Activated CD4-positive, CD25-positive, alpha-beta regulatory T cell treated with anti-CD3 and anti-CD28 coated beads, Interleukin-2, amount 50 U/mL, for 72 hours (primary cell): ENCODE measurements around the gene IFT81.
"Not testable (repeated sequence)": the region's sequence is repeated elsewhere in the genome, so short reads cannot be mapped to it uniquely, and the experiment has no call there.

ENCODE experiments used
- DNase-seq: peaks from one replicate; pipeline ENCODE4 v3.0.0; 2021

IFT81 gene

GRCh38 chr12:110108309-110109036 is 15.7 kb upstream of the IFT81 start:
- no peak for DNase-seq

GRCh38 chr12:110109037-110109836 is 14.9 kb upstream of the IFT81 start:
- no peak for DNase-seq

GRCh38 chr12:110109837-110110535 is 14.2 kb upstream of the IFT81 start:
- no peak for DNase-seq

- DNase-seq: no peak
Measured at GRCh38 chr12:110111476-110112334, 12.5 kb upstream of the IFT81 start.

- no peak for DNase-seq
Measured at GRCh38 chr12:110112335-110112660, 11.9 kb upstream of the IFT81 start.

GRCh38 chr12:110114528-110114937 is 9.6 kb upstream of the IFT81 start:
- DNase-seq: no peak

- no peak for DNase-seq
Measured at GRCh38 chr12:110115675-110116074, 8.5 kb upstream of the IFT81 start.

GRCh38 chr12:110116623-110117022 is 7.5 kb upstream of the IFT81 start:
- no peak for DNase-seq

GRCh38 chr12:110117210-110117609 is 6.9 kb upstream of the IFT81 start:
- DNase-seq: not testable (repeated sequence)

GRCh38 chr12:110117956-110118685 is 6.0 kb upstream of the IFT81 start:
- no peak for DNase-seq

- DNase-seq: no peak
Measured at GRCh38 chr12:110122929-110123328, 1.2 kb upstream of the IFT81 start.

- no peak for DNase-seq
Measured at GRCh38 chr12:110123919-110124268, 263 bp upstream of the IFT81 start.

- DNase-seq: no peak
Measured at GRCh38 chr12:110126557-110126956, 2.4 kb downstream of the IFT81 start.

- DNase-seq: no peak
Measured at GRCh38 chr12:110134691-110135411, 10.7 kb downstream of the IFT81 start.

- DNase-seq: no peak
Measured at GRCh38 chr12:110135806-110136205, 11.6 kb downstream of the IFT81 start.

- no peak for DNase-seq
Measured at GRCh38 chr12:110137786-110138185, 13.6 kb downstream of the IFT81 start.

- DNase-seq: no peak
Measured at GRCh38 chr12:110141389-110141788, 17.2 kb downstream of the IFT81 start.

- no peak for DNase-seq
Measured at GRCh38 chr12:110146986-110147385, 22.8 kb downstream of the IFT81 start.

GRCh38 chr12:110149086-110149660 is 25.0 kb downstream of the IFT81 start:
- no peak for DNase-seq

- no peak for DNase-seq
Measured at GRCh38 chr12:110156766-110157165, 32.6 kb downstream of the IFT81 start.

GRCh38 chr12:110157539-110157938 is 33.4 kb downstream of the IFT81 start:
- no peak for DNase-seq
